COLO668 (cell line): ENCODE data around the gene ZNF652.
"Not testable (repeated sequence)": the region's sequence is repeated elsewhere in the genome, so short reads cannot be mapped to it uniquely, and the experiment has no call there.

Source experiments
- DNase-seq: peaks from one replicate; lab custom pipeline; 2025; ENCODE audit not compliant: unreplicated experiment; lab: John Stamatoyannopoulos, UW

Gene ZNF652

GRCh38 chr17:49316889-49317675 is 45.0 kb downstream of the ZNF652 start:
- DNase-seq, result no peak

GRCh38 chr17:49316258-49316570 is 45.8 kb downstream of the ZNF652 start:
- no peak for DNase-seq

GRCh38 chr17:49315551-49316257 is 46.3 kb downstream of the ZNF652 start:
- peak; percentile 32 for DNase-seq

- DNase-seq, result no peak
These were observed 49.3 kb downstream of the ZNF652 start for GRCh38 chr17:49312722-49313121.

- DNase-seq, result no peak
These were observed 62.1 kb downstream of the ZNF652 start for GRCh38 chr17:49299996-49300395.

GRCh38 chr17:49298371-49298976 is 63.6 kb downstream of the ZNF652 start:
- DNase-seq, result no peak

GRCh38 chr17:49297141-49297540 is 64.9 kb downstream of the ZNF652 start:
- no peak for DNase-seq

- DNase-seq, result no peak
These were observed 67.9 kb downstream of the ZNF652 start for GRCh38 chr17:49294122-49294521.

GRCh38 chr17:49292901-49293300 is 69.1 kb downstream of the ZNF652 start:
- DNase-seq, result no peak

GRCh38 chr17:49291929-49292328 is 70.1 kb downstream of the ZNF652 start:
- DNase-seq, result no peak

- no peak for DNase-seq
These were observed 71.2 kb downstream of the ZNF652 start for GRCh38 chr17:49290690-49291359.

GRCh38 chr17:49288388-49288787 is 73.7 kb downstream of the ZNF652 start:
- DNase-seq, result no peak

- DNase-seq, result no peak
These were observed 74.6 kb downstream of the ZNF652 start for GRCh38 chr17:49287481-49287880.

- not testable (repeated sequence) for DNase-seq
These were observed 75.6 kb downstream of the ZNF652 start for GRCh38 chr17:49286261-49286973.

- no peak for DNase-seq
These were observed 76.3 kb downstream of the ZNF652 start for GRCh38 chr17:49285716-49286115.

GRCh38 chr17:49280918-49281317 is 81.1 kb downstream of the ZNF652 start:
- no peak for DNase-seq

- no peak for DNase-seq
These were observed 82.0 kb downstream of the ZNF652 start for GRCh38 chr17:49280061-49280460.

GRCh38 chr17:49279263-49280015 is 82.6 kb downstream of the ZNF652 start:
- not testable (repeated sequence) for DNase-seq

GRCh38 chr17:49278076-49278475 is 84.0 kb downstream of the ZNF652 start:
- no peak for DNase-seq

- DNase-seq, result no peak
These were observed 84.4 kb downstream of the ZNF652 start for GRCh38 chr17:49277638-49278037.
